IMR-90 (cell line): ENCODE data around the gene TCF12.

Source experiments
- CEBPB ChIP-seq: IDR thresholded peaks from 2 replicates; pipeline ENCODE4 v1.6.1; 2012; ENCODE audit warnings: low read depth, low read length, improper control_type of control experiment
- CHD1 ChIP-seq: IDR thresholded peaks from 2 replicates; pipeline ENCODE4 v1.6.1; 2012; ENCODE audit warnings: low read depth, low read length, improper control_type of control experiment
- POLR2A ChIP-seq: IDR thresholded peaks from 2 replicates; pipeline ENCODE4 v1.6.1; 2012; ENCODE audit warnings: mild to moderate bottlenecking, low read depth, low read length
- RFX5 ChIP-seq: IDR thresholded peaks from 2 replicates; pipeline ENCODE4 v1.8.0; 2012; ENCODE audit warnings: low read depth, mild to moderate bottlenecking, low read length, moderate library complexity
- SMC3 ChIP-seq: fragments of 150-350 bp; IDR thresholded peaks from 2 replicates; pipeline ENCODE4 v1.6.1; 2016; ENCODE audit warnings: low read depth, mild to moderate bottlenecking, antibody characterized with exemption, low read length, moderate library complexity
- TF ChIP-seq, protein P1 (sequence below): conservative IDR thresholded peaks from 2 replicates; pipeline ENCODE4 v1.5.1; 2012; ENCODE audit warnings: mild to moderate bottlenecking, low read depth, low read length, improper control_type of control experiment

DNA sequence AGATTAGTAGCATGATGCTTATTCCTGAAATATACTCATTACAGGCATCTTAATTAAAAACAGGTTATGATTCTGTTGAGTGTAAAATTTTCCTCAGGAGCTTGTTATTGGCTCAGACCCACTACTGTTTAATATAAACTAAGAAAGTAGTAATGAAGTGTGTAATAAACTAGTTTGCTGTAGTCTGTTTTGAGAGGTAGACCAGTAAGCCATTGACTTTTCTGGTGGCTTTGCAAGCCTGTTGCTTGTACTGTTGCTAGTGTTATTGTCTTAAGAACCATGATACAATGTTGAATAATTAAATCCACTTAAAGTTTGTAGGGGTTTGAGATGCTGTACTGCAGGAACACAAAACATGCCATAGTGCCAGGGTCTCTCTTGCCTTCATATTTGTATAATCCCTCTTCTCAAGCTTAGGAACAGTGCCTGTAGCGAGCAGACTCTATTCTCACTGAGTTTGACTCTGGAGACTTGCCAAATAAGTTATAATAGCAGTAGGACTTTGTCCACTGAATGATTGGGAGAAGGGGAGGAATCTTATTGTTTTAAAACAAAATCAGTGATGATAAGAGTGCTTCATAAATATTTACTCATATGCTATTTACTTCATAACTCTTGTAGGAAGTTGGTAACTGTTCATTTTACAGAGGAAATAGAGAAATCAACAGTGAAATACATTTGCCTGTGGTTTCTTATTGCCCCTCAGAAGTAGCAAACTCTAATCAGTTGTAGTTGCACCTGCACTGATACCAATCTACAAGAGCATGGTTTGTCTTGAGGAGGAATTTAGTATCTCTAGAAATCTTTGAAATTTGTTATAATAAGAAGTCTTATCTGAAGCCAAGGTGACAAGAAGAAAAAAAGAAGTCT, 13.4 kb downstream of the TCF12 start:
- TF ChIP-seq, protein P1, sequence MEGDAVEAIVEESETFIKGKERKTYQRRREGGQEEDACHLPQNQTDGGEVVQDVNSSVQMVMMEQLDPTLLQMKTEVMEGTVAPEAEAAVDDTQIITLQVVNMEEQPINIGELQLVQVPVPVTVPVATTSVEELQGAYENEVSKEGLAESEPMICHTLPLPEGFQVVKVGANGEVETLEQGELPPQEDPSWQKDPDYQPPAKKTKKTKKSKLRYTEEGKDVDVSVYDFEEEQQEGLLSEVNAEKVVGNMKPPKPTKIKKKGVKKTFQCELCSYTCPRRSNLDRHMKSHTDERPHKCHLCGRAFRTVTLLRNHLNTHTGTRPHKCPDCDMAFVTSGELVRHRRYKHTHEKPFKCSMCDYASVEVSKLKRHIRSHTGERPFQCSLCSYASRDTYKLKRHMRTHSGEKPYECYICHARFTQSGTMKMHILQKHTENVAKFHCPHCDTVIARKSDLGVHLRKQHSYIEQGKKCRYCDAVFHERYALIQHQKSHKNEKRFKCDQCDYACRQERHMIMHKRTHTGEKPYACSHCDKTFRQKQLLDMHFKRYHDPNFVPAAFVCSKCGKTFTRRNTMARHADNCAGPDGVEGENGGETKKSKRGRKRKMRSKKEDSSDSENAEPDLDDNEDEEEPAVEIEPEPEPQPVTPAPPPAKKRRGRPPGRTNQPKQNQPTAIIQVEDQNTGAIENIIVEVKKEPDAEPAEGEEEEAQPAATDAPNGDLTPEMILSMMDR, result no peak
- TF ChIP-seq RFX5, result no peak
- TF ChIP-seq SMC3, result no peak
- TF ChIP-seq POLR2A, result no peak
- no peak for TF ChIP-seq CEBPB
- no peak for TF ChIP-seq CHD1
